ENCODE results near the gene ZNF831. TPM values are rescaled to one million over a fixed set of nuclear protein-coding genes. Genes with fewer than 3 reads are reported as not detected.

Gene ZNF831
- total RNA-seq, 1 donor from 2014 or later: 0.20 TPM

GRCh38 chr20:59157531-59157930 is 6.1 kb upstream of the ZNF831 start:
- no peak for DNase-seq (ENCODE audit: low read depth in 2 of 2)

- peak in 1 of 2 donors; percentile 89 for DNase-seq (ENCODE audit: low read depth in 2 of 2)
Observed at GRCh38 chr20:59157961-59158541, 5.6 kb upstream of the ZNF831 start.

- no peak for DNase-seq (ENCODE audit: low read depth in 2 of 2)
Observed at GRCh38 chr20:59158673-59159072, 4.9 kb upstream of the ZNF831 start.

- DNase-seq (ENCODE audit: low read depth in 2 of 2): no peak
Observed at GRCh38 chr20:59159091-59159490, 4.5 kb upstream of the ZNF831 start.

GRCh38 chr20:59159493-59160376 is 3.9 kb upstream of the ZNF831 start:
- peak in 1 of 2 donors; percentile 39 for DNase-seq (ENCODE audit: low read depth in 2 of 2)

GRCh38 chr20:59160389-59161115 is 3.1 kb upstream of the ZNF831 start:
- no peak for DNase-seq (ENCODE audit: low read depth in 2 of 2)

GRCh38 chr20:59161721-59162120 is 1.9 kb upstream of the ZNF831 start:
- no peak for DNase-seq (ENCODE audit: low read depth in 2 of 2)

- no peak for DNase-seq (ENCODE audit: low read depth in 2 of 2)
Observed at GRCh38 chr20:59164686-59165391, 1.2 kb downstream of the ZNF831 start.

GRCh38 chr20:59165396-59165795 is 1.8 kb downstream of the ZNF831 start:
- DNase-seq (ENCODE audit: low read depth in 2 of 2): no peak

- DNase-seq (ENCODE audit: low read depth in 2 of 2): no peak
Observed at GRCh38 chr20:59165891-59166709, 2.5 kb downstream of the ZNF831 start.

GRCh38 chr20:59170406-59171349 is 7.1 kb downstream of the ZNF831 start:
- DNase-seq (ENCODE audit: low read depth in 2 of 2): no peak

GRCh38 chr20:59171986-59172385 is 8.4 kb downstream of the ZNF831 start:
- DNase-seq (ENCODE audit: low read depth in 2 of 2): no peak

GRCh38 chr20:59173938-59174491 is 10.4 kb downstream of the ZNF831 start:
- DNase-seq (ENCODE audit: low read depth in 2 of 2): no peak

GRCh38 chr20:59175002-59175401 is 11.4 kb downstream of the ZNF831 start:
- DNase-seq (ENCODE audit: low read depth in 2 of 2): no peak

- DNase-seq (ENCODE audit: low read depth in 2 of 2): no peak
Observed at GRCh38 chr20:59175861-59176260, 12.2 kb downstream of the ZNF831 start.

GRCh38 chr20:59176812-59177211 is 13.2 kb downstream of the ZNF831 start:
- DNase-seq (ENCODE audit: low read depth in 2 of 2): no peak

GRCh38 chr20:59177266-59178250 is 13.9 kb downstream of the ZNF831 start:
- no peak for DNase-seq (ENCODE audit: low read depth in 2 of 2)

- peak in 1 of 2 donors; percentile 35 for DNase-seq (ENCODE audit: low read depth in 2 of 2)
Observed at GRCh38 chr20:59178983-59179595, 15.5 kb downstream of the ZNF831 start.

Measured in lung microvascular endothelial cell (primary cell).